ENCODE results near the gene ATIC. TPM values are rescaled to one million over a fixed set of nuclear protein-coding genes. Genes with fewer than 3 reads are reported as not detected.
A peak's percentile ranks its signal among the peaks of the same experiment; 100 is the strongest.

Gene ATIC
- total and polyA plus RNA-seq, 12 donors, result 36.1 to 106 (median 48.0) TPM

DNA sequence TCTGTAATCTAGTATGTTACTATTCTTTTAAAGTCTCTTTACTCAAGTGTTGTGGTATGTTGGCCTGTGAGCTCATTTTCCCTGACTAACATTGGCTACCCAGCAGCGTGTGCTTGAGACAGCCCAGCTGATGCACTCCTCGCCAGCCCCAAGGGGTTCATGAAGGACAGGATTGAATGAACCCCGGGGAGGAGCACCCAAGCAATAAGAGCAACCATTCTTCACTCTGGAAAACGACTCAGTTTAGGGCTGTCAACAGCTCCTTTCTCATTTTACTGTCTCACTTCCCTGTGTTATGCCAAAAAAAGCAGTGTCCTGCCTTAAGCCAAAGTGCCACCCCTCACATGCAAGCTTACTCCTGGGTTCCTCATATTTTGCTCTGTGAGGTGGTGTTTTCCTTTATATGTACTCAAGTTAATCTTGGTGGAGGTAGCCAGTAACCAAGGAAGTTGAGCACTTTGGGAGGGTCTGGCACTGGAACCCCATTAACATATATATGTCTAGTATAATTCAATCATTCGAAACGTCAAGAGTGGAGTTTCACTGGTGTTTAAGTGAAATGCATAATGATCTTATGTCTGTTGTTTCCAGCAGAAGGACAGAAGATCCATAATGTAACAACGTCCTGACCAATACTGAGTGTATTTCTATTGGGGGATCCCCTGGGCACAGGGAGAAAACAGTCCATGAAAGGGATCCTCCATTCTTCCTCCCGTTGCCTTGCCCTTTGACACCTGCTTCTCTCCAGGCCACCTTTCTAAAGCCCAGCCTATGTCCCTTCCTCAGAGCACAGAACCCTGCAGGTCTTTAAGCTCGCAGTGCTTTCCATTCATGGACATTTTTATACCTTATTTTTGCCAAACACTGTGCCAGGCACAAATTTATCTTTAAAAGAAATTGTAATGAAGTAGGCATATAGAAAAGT, 43.2 kb downstream of the ATIC start:
- 71 to 76% methylated on average over 9 of the region's 9 CpGs for WGBS, 2 donors
- ATAC-seq, result peak in 5 of 8 donors; percentile 43 to 81 (median 70)
- peak in 1 of 2 donors; percentile 13 for DNase-seq
- Histone ChIP-seq H3K27me3 (no peaks in the 10 kb centered on the region), H3K4me1 (peaks cover 0 to 8% (median 0%) of the 10 kb centered on the region in 9 donors), H3K36me3 (peaks cover 0 to 25% (median 0%) of the 10 kb centered on the region in 9 donors), H3K4me3 (no peak overlapping the region), H3K27ac (no peak overlapping the region), H3K9me3 (no peaks in the 10 kb centered on the region)
- intact Hi-C loops (cut with DNase I), result no loop called here
- TF ChIP-seq CTCF (IDR thresholded peaks at IDR 0.05), result no peak

DNA sequence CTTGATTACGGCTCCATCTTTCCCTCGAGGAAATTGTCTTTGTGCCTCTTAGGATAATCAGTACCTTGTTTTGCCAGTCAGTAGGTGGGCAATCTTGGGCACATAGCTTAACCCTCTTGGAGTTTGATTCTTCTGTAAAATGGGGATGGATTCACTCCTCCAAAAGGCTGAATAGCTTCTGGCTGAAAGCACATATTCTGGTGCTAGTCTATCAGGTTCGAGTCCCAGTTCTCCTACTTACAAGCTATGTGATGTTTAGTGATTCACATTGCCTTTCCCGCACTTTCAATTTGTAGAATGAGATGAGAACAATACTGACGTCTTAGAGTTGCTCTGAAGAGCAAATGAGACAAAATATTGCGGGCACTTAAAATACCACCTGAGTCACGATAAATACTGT, 43.9 kb downstream of the ATIC start:
- DNase-seq, result no peak
- no peak overlapping the region for H3K4me3 ChIP-seq
- peaks cover 0 to 25% (median 0%) of the 10 kb centered on the region in 9 donors for H3K36me3 ChIP-seq
- intact Hi-C loops (cut with DNase I), result no loop called here
- peaks cover 0 to 8% (median 0%) of the 10 kb centered on the region in 9 donors for H3K4me1 ChIP-seq
- 93 to 94% methylated on average over 7 of the region's 7 CpGs for WGBS, 2 donors
- no peaks in the 10 kb centered on the region for H3K27me3 ChIP-seq
- no peak overlapping the region for H3K27ac ChIP-seq
- no peaks in the 10 kb centered on the region for H3K9me3 ChIP-seq
- ATAC-seq, result no peak
- no peak for TF ChIP-seq CTCF (IDR thresholded peaks at IDR 0.05)

DNA sequence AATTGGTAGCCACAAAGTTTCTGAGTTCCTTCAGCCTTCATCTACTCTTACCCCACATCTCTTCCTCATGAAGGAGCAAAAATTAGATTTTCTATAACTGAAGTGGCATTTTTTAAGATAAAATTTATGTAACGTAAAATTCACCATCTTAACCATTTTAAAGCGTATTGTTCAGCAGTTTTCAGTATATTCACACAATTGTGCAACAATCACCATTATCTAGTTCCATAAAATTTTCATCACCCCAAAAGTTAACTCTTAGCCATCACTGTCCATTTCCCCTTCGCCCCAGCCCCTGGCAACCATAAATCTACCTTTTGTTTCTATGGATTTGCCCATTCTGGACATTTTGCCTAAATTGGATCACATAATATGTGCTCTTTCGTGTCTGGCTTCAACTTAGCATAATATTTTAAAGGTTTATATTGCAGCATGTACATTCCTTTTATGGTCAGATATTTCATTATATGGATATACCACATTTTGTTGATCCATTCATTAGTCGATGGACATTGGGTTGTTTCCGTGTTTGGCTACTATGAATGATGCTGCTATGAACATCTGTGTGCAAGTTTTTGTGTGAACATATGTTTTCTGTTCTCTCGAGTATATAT, 44.6 kb downstream of the ATIC start:
- Histone ChIP-seq H3K4me1 (peaks cover 0 to 8% (median 0%) of the 10 kb centered on the region in 9 donors), H3K27ac (no peak overlapping the region), H3K36me3 (peaks cover 0 to 29% (median 0%) of the 10 kb centered on the region in 9 donors), H3K9me3 (no peaks in the 10 kb centered on the region), H3K27me3 (no peaks in the 10 kb centered on the region), H3K4me3 (no peak overlapping the region)
- intact Hi-C loops (cut with DNase I), result no loop called here
- DNase-seq, result no peak
- TF ChIP-seq CTCF (IDR thresholded peaks at IDR 0.05), result no peak
- WGBS, 2 donors, result 89 to 90% methylated on average over 7 of the region's 7 CpGs
- no peak for ATAC-seq

DNA sequence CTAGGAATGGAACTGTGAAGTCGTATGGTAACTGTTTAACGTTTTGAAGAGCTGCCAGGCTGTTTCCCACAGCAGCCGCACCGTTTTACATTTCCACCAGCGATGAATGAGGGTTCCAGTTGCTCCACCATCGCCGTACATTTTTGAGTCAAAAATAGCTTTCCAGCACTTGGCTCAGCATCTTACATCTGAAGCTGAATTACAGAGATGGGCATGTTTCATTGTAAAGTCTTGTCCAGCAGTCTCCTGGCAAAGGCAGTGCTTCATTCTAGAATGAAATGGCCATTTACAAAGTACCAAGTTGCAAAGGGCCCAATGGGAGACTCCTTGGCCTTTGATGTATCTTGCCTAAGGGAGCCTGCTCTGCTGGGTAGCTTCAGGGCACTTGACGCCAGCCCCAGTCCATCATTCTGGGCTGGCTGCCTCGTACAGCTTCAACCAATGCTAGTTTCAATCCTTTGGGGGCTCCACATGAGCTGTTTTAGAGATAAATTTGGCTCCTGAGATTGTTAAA, 45.1 kb downstream of the ATIC start:
- no peak overlapping the region for H3K27ac ChIP-seq
- WGBS, 2 donors, result 65 to 67% methylated on average over 9 of the region's 9 CpGs
- intact Hi-C loops (cut with DNase I), result no loop called here

More for the DNA sequence above, 45.1 kb downstream of the ATIC start:
- peaks cover 0 to 34% (median 1%) of the 10 kb centered on the region in 9 donors for H3K36me3 ChIP-seq
- no peak for TF ChIP-seq CTCF (IDR thresholded peaks at IDR 0.05)
- no peaks in the 10 kb centered on the region for H3K9me3 ChIP-seq
- ATAC-seq (no peak), DNase-seq (no peak)
- H3K4me1 ChIP-seq, result peaks cover 0 to 8% (median 0%) of the 10 kb centered on the region in 9 donors
- no peaks in the 10 kb centered on the region for H3K27me3 ChIP-seq
- no peak overlapping the region for H3K4me3 ChIP-seq
